HepG2 (cell line): ENCODE results near the gene INF2. TPM values are rescaled to one million over a fixed set of nuclear protein-coding genes. Genes with fewer than 3 reads are reported as not detected.

Source experiments
- HIVEP1 ChIP-seq: sonication (generic); formaldehyde crosslinking; IDR thresholded peaks from 2 replicates; pipeline ENCODE4 v1.4.0; 2020; ENCODE audit warnings: mild to moderate bottlenecking, missing genetic modification reagents
- HOXA3 ChIP-seq: sonication (generic); formaldehyde crosslinking; IDR thresholded peaks from 2 replicates; pipeline ENCODE4 v1.5.0; 2020; ENCODE audit warnings: missing genetic modification reagents
- NR2F6 ChIP-seq, 2 experiments: IDR thresholded peaks; 2 replicates each; pipeline ENCODE4 v1.6.1; 2016; ENCODE audit warnings: antibody characterized with exemption in 1 of 2, mild to moderate bottlenecking in 1 of 2
- RBM22 ChIP-seq: fragments of 200-400 bp; formaldehyde crosslinking; optimal IDR thresholded peaks from 2 replicates; pipeline ENCODE3; 2017; ENCODE audit warnings: mild to moderate bottlenecking, low read length, moderate library complexity
- RERE ChIP-seq: IDR thresholded peaks from 2 replicates; pipeline ENCODE4 v1.6.1; 2016; ENCODE audit warnings: low read depth, missing genetic modification reagents, missing compliant biosample characterization
- SMYD3 ChIP-seq: sonication (generic); formaldehyde crosslinking; IDR thresholded peaks from 2 replicates; pipeline ENCODE4 v1.8.1; 2023; ENCODE audit warnings: mild to moderate bottlenecking, missing genetic modification reagents
- ZNF350 ChIP-seq: sonication (generic); formaldehyde crosslinking; IDR thresholded peaks from 2 replicates; pipeline ENCODE4 v1.4.0; 2020; ENCODE audit warnings: mild to moderate bottlenecking, low read depth, missing genetic modification reagents, borderline replicate concordance
- ZNF446 ChIP-seq: sonication (generic); formaldehyde crosslinking; IDR thresholded peaks from 2 replicates; pipeline ENCODE4 v1.5.0; 2020; ENCODE audit warnings: mild to moderate bottlenecking, missing genetic modification reagents
- ZNF652 ChIP-seq: IDR thresholded peaks from 2 replicates; pipeline ENCODE4 v1.6.1; 2016; ENCODE audit warnings: low read depth, borderline replicate concordance
- polyA plus RNA-seq, 8 experiments: library from polyadenylated mRNA; depleted of rRNA in 3 of 8; stranded (reverse) in 7 of 8; unstranded in 1 of 8; fragments of >200 nt; fragmentation: Illumina TruSeq in 4 of 8; extraction: Trizol in 4 of 8; gene quantifications; 2 replicates each; pipeline versions ENCODE4 v1.2.1 to v1.2.3, GENCODE V29; 2011 to 2016; ENCODE audit warnings: low read depth in 4 of 8, missing spikeins in 1 of 8, mixed read lengths in 1 of 8; ENCODE audit not compliant: insufficient read depth in 1 of 8
- total RNA-seq, 5 experiments: library from RNA; depleted of rRNA; stranded (reverse); fragments of >200 nt; fragmentation: Illumina TruSeq; extraction: Trizol; gene quantifications; 2 replicates each; pipeline ENCODE4 v1.2.3, GENCODE V29; 2016; ENCODE audit warnings: low read depth in 1 of 5
- TF ChIP-seq, protein P1 (sequence below), 2 experiments: fragments of 450-650 bp in 1 of 2; sonication (generic) in 1 of 2; formaldehyde crosslinking in 1 of 2; IDR thresholded peaks; 2 replicates each; pipeline versions ENCODE4 v1.6.1 to v1.8.0; 2016 to 2022; ENCODE audit warnings: antibody characterized with exemption in 1 of 2, mild to moderate bottlenecking in 1 of 2, missing genetic modification reagents in 1 of 2
- TF ChIP-seq, protein P2 (sequence below): sonication (generic); formaldehyde crosslinking; IDR thresholded peaks from 2 replicates; pipeline ENCODE4 v1.4.0; 2020; ENCODE audit warnings: mild to moderate bottlenecking, missing genetic modification reagents
- TF ChIP-seq, protein P3 (sequence below): sonication (generic); formaldehyde crosslinking; IDR thresholded peaks from 2 replicates; pipeline ENCODE4 v1.5.1; 2020; ENCODE audit warnings: mild to moderate bottlenecking, moderate library complexity, missing genetic modification reagents

Gene INF2
- total and polyA plus RNA-seq, 2 of the 13 experiments (the other 11 are each of a cell fraction or from before 2014, with no cell fraction given): 16.4 to 26.4 TPM

DNA sequence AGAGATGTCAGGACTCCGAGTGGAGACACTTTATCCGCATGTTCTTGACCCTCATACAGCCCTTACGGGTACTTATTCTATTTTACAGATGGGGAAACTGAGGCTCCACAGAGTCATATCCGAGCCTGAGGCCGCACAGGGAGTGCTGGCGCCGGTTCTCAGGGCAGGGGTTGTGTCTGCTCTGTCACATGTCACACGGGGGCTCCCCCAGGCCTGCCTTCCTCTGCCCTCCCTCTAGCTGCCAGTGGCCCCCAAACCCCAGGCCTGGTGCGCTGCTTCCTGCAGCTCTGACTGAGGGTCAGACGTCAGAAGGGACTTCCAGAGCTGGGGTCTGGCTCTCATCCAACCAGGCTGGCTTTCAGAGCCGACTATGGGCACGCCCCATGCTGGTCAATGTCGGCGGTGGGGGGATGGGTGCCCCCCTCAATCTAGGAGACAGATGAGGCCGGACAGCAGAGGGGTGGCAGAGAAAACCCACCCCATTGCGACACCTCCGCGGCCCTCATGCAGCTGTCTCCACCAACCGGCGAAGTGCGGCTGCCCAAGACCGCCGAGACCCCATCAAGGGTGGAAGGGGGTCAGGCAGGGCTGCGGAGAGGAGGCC, 811 bp upstream of the INF2 start (continued):
- TF ChIP-seq, protein P1, sequence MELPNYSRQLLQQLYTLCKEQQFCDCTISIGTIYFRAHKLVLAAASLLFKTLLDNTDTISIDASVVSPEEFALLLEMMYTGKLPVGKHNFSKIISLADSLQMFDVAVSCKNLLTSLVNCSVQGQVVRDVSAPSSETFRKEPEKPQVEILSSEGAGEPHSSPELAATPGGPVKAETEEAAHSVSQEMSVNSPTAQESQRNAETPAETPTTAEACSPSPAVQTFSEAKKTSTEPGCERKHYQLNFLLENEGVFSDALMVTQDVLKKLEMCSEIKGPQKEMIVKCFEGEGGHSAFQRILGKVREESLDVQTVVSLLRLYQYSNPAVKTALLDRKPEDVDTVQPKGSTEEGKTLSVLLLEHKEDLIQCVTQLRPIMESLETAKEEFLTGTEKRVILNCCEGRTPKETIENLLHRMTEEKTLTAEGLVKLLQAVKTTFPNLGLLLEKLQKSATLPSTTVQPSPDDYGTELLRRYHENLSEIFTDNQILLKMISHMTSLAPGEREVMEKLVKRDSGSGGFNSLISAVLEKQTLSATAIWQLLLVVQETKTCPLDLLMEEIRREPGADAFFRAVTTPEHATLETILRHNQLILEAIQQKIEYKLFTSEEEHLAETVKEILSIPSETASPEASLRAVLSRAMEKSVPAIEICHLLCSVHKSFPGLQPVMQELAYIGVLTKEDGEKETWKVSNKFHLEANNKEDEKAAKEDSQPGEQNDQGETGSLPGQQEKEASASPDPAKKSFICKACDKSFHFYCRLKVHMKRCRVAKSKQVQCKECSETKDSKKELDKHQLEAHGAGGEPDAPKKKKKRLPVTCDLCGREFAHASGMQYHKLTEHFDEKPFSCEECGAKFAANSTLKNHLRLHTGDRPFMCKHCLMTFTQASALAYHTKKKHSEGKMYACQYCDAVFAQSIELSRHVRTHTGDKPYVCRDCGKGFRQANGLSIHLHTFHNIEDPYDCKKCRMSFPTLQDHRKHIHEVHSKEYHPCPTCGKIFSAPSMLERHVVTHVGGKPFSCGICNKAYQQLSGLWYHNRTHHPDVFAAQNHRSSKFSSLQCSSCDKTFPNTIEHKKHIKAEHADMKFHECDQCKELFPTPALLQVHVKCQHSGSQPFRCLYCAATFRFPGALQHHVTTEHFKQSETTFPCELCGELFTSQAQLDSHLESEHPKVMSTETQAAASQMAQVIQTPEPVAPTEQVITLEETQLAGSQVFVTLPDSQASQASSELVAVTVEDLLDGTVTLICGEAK (IDR thresholded peaks at IDR 0.05): no peak
- TF ChIP-seq, protein P1 (CRISPR knock-in tag; IDR thresholded peaks at IDR 0.05): no peak; the same call in 1 of the 2 replicates
- TF ChIP-seq, protein P2, sequence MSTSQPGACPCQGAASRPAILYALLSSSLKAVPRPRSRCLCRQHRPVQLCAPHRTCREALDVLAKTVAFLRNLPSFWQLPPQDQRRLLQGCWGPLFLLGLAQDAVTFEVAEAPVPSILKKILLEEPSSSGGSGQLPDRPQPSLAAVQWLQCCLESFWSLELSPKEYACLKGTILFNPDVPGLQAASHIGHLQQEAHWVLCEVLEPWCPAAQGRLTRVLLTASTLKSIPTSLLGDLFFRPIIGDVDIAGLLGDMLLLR (CRISPR knock-in tag): no peak
- TF ChIP-seq SMYD3 (CRISPR knock-in tag) (no peak), ZNF350 (no peak), HIVEP1 (no peak), HOXA3 (CRISPR knock-in tag) (no peak), ZNF652 (no peak), RBM22 (peak; percentile 37), NR2F6 (IDR thresholded peaks at IDR 0.05) (no peak), NR2F6 (CRISPR knock-in tag; IDR thresholded peaks at IDR 0.05) (no peak), ZNF446 (CRISPR knock-in tag) (no peak), RERE (CRISPR knock-in tag) (no peak)
- TF ChIP-seq, protein P3, sequence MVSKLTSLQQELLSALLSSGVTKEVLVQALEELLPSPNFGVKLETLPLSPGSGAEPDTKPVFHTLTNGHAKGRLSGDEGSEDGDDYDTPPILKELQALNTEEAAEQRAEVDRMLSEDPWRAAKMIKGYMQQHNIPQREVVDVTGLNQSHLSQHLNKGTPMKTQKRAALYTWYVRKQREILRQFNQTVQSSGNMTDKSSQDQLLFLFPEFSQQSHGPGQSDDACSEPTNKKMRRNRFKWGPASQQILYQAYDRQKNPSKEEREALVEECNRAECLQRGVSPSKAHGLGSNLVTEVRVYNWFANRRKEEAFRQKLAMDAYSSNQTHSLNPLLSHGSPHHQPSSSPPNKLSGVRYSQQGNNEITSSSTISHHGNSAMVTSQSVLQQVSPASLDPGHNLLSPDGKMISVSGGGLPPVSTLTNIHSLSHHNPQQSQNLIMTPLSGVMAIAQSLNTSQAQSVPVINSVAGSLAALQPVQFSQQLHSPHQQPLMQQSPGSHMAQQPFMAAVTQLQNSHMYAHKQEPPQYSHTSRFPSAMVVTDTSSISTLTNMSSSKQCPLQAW (CRISPR knock-in tag): no peak
